Activated CD4-positive, alpha-beta T cell treated with anti-CD3 and anti-CD28 coated beads, Interleukin-2, amount 50 U/mL, for 48 hours (primary cell): ENCODE data around the gene EXOC6B.
"Not testable (repeated sequence)": the region's sequence is repeated elsewhere in the genome, so short reads cannot be mapped to it uniquely, and the experiment has no call there.

ENCODE experiments used
- DNase-seq, 2 experiments: peaks; one replicate each; pipeline ENCODE4 v3.0.0-alpha.2; 2020

The EXOC6B gene

GRCh38 chr2:72676341-72677025 lies 149.3 kb downstream of the EXOC6B start:
- DNase-seq = no peak

- DNase-seq = no peak
Measured at GRCh38 chr2:72674982-72675915, 150.6 kb downstream of the EXOC6B start.

- DNase-seq = no peak
Measured at GRCh38 chr2:72673279-72673678, 152.6 kb downstream of the EXOC6B start.

- no peak for DNase-seq
Measured at GRCh38 chr2:72669121-72669520, 156.7 kb downstream of the EXOC6B start.

DNA sequence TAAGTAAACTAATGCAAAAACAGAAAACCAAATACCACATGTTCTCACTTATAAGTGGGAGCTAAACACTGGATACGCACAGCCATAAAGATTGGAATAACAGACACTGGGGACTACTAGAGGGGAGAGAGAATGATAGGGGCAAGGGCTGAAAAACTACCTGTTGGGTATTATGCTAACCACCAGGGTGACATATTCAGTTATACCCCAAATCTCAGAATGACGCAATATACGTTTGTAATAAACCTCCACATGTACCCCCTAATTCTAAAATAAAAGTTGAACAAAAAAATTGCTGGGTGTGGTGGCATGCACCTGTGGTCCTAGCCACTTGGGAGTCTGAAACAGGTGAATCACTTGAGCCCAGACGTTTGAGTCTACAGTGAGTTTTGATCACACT lies 157.2 kb downstream of the EXOC6B start:
- DNase-seq = no peak

DNA sequence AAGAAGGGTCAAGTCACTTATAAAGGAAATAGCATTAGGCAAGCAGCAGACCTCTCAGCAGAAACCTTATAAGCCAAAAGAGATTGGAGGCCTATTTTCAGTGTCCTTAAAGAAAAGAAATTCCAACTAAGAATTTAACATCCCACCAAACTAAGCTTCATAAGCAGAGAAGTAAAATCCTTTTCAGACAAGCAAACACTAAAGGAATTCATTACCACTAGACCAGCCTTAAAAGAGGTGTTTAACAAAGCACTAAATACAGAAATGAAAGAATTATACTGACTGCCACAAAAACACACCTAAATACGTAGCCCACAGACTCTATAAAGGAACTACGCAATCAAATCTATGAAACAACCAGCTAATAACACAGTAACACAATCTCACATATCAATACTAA lies 160.4 kb downstream of the EXOC6B start:
- DNase-seq = no peak

DNA sequence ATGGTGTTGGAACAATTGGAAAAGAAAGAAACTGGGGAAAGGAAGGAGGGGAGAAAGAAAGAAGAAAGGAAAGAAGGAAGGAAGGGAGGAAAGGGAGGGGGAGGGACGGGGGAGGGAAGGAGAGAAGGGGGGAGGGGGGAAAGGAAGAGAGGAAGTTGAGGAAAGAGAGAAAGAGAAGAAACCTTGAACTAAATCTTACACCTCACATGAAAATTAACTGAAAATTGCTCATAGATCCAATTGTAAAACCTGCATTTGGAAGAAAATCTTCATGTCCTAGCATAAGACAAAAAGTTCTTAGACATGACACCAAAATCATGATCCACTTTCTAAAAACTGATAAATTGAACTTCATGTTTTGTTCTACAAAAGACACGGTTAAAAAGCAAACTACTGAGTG lies 163.8 kb downstream of the EXOC6B start:
- DNase-seq = no peak

GRCh38 chr2:72649810-72650209 lies 176.0 kb downstream of the EXOC6B start:
- DNase-seq = no peak

DNA sequence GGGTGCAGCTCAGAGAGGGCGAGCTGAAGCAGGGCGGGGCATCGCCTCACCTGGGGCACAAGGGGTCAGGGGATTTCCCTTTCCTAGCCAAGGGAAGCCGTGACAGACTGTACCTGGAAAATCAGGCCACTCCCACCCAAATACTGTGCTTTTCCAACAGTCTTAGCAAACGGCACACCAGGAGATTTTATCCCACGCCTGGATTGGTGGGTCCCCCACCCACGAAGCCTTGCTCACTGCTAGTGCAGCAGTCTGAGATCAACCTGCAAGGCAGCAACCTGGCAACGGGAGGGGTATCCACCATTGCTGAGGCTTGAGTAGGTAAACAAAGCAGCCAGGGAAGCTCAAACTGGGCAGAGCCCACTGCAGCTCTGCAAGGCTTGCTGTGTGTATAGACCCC lies 184.6 kb downstream of the EXOC6B start:
- DNase-seq = not testable (repeated sequence)

DNA sequence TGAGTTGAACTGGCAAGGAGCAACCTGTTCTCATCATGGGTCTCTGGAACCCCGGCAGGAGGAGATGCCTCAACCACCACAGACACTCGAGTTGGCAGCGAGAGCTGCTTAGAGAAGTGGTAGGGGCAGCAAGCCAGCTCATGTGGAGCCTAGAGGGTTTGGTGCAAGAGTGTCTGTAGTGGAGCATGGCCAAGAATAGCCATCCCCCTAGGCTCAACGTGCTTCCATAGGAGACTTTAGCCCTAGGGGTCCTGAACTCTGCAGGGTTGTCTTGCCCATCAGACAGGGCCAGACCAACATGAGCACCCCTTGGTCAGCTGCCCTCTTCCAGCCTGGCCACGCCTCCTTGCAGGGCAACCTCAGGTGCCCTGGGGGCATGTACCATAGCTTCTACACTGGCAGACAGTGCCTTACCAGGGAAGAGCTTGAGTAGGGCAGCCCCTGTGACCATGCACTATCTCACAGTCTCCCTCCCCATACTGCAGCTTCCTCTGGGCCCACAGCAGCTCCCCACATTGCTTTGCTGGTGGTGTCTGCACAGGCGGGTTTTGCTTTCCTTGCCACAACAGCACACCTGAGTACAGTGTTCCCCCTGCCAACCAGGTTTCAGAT lies 187.1 kb downstream of the EXOC6B start:
- DNase-seq = no peak

DNA sequence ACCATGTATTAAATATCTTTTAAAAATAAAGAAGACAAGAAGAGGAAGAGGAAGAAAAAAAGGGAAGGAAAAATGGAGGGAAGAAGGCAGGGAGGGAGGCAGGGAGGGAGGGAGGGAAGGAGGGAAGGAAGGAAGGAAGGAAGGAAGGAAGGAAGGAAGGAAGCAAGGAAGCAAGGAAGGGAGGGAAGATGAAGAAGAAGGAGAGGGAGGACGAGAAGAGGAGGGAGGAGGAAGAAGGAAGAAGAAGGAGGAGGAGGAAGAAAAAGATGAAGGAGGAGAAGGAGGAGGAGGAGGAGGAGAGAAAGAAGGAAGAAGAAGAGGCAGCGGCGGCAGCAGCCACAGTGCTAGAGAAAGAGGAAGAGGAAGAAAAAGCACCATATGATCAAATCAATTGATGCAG lies 189.6 kb downstream of the EXOC6B start:
- DNase-seq = no peak

DNA sequence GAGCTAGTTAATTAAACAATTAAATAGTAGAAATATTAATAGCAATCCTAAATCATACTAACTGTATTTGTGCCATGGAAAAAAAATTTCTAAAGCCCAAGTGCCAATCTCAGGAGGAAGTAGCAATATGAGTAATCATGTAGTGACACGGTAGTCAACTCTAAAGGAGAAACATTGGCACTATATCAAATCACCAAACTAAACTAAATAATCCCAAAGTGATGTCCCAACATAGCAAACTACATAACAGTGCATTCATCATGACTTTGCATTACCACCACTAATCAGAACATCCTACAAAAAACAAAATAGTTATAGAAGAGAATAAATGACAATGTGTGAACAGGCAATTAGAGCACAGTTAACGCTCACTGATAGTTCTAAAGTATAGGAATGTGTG lies 195.1 kb downstream of the EXOC6B start:
- DNase-seq = no peak

- no peak for DNase-seq
Measured at GRCh38 chr2:72629062-72629461, 196.8 kb downstream of the EXOC6B start.

GRCh38 chr2:72627083-72627482 lies 198.8 kb downstream of the EXOC6B start:
- no peak for DNase-seq

DNA sequence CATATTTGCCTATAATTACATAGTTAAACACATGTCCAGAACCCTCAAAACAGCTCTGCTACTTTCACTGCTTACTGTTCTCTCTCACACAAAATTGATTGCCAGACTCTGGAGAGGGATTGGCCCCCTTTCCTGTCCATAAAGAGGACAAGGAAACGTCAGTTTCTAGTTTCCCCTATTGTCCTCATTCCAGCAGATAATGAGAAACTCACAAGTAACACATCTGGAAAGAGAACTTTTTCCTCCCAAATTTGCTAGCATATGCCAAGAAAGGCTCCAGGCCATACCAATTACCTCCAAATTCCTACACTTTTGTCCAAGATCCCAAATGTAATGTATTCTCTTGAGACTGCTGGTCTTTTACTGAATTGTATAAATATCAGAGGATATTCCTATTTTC lies 200.5 kb downstream of the EXOC6B start:
- DNase-seq = no peak

GRCh38 chr2:72623481-72623880 lies 202.4 kb downstream of the EXOC6B start:
- DNase-seq = no peak

DNA sequence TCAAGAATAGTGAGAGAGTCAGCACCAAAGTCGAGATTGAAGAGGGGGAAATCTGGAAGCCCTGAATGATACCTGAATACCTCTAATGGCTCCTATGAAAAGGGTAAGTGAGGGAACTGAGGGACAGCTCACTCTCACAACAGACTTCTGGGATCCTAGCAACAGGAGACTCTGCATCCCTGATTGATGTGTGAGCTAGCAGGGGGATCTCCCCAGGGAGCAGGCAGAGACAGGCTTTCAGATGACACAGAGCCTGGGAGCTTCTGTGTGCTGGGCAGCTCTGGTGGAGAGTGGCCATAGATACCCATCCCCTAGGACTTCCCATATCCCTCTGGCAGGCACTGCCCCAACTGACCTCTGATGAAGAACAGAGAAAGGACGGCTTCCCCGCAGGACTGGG lies 206.2 kb downstream of the EXOC6B start:
- no peak for DNase-seq

DNA sequence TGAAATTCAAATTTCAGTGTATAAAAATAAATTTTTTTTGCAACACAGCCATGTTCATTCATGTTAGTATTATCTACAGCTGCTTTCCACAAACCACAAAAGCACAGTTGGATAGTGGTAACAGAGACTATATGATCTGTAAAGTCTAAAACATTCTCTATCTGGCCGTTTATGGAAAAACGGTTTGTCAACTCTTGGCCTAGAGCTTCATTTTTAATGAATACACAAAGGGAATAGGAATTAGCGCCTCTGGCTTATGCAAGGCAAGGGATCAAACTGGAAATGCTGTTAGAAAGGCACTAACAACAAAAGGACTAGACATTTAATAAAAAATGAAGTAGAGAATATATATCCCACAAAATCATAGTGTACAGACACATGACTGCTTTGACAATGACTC lies 211.9 kb downstream of the EXOC6B start:
- no peak for DNase-seq

GRCh38 chr2:72612614-72613160 lies 213.1 kb downstream of the EXOC6B start:
- no peak for DNase-seq

- no peak for DNase-seq
Measured at GRCh38 chr2:72607189-72607588, 218.6 kb downstream of the EXOC6B start.

GRCh38 chr2:72605836-72606442 lies 219.9 kb downstream of the EXOC6B start:
- no peak for DNase-seq

DNA sequence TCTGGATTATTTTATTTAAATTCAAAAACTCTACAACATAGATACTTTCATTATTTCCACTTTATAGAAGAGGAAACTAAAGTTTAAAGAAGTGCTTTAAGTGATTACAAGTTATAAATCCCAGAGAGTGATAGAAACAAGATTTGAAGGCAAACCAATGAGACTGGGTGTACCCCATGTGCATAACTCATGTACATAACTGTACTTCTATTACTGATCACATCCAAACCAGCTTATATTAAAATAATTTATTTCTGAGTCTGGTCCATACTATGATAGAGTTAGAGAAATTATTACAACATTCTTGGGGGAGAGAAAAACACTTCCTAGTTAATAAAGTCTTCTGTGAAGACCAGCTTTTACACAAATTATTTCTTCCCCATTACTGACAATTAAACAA lies 221.4 kb downstream of the EXOC6B start:
- DNase-seq = no peak

GRCh38 chr2:72603481-72603880 lies 222.4 kb downstream of the EXOC6B start:
- no peak for DNase-seq
